IMR-90 (cell line): Measurements from ENCODE around the gene RORC. TPM values are rescaled to one million over a fixed set of nuclear protein-coding genes. Genes with fewer than 3 reads are reported as not detected.

Source experiments
- ATAC-seq: fragments of 200-7000 bp; cut with Tn5 transposase; 2 replicates; pipeline ENCODE4 v1.9.1; 2020; ENCODE audit warnings: low read depth, mild to moderate bottlenecking, moderate library complexity
- BruUV-seq: library from RNA; stranded (reverse); fragments of 400-500 nt; replicated peaks from 2 replicates; lab custom pipeline; 2021; lab: Mats Ljungman, UMichigan
- CTCF ChIA-PET: fragments of 300-600 bp; formaldehyde crosslinking; extraction: SDS; loops from one replicate; lab custom pipeline; 2021; ENCODE audit warnings: antibody characterized with exemption; lab: Yijun Ruan, JAX
- POLR2A ChIA-PET: fragments of 300-600 bp; sonication (Branson Sonifier 250); formaldehyde crosslinking; loops from one replicate; lab custom pipeline; 2022; ENCODE audit warnings: antibody characterized with exemption; ENCODE audit not compliant: unreplicated experiment; lab: Charles Lee
- DNase-seq: peaks from one replicate; pipeline ENCODE4 v3.0.0; 2013
- H2AFZ ChIP-seq: replicated peaks from 2 replicates; pipeline ENCODE3; 2013; ENCODE audit warnings: low read length, mild to moderate bottlenecking; ENCODE audit not compliant: poor library complexity
- H2AK5ac ChIP-seq: 2 replicates; pipeline ENCODE4 v1.6.1; 2013; ENCODE audit warnings: low read depth, low read length, inconsistent platforms
- H2AK9ac ChIP-seq: replicated peaks from 2 replicates; pipeline ENCODE3; 2013; ENCODE audit warnings: mild to moderate bottlenecking, low read depth, low read length, moderate library complexity; ENCODE audit not compliant: poor library complexity
- H2BK120ac ChIP-seq: 2 replicates; pipeline ENCODE4 v1.6.1; 2013; ENCODE audit warnings: low read depth, low read length, inconsistent platforms
- H2BK15ac ChIP-seq: 3 replicates; pipeline ENCODE4 v1.6.1; 2013; ENCODE audit warnings: low read depth, low read length, inconsistent platforms
- H2BK20ac ChIP-seq: 2 replicates; pipeline ENCODE4 v1.6.1; 2013; ENCODE audit warnings: low read depth, mild to moderate bottlenecking, inconsistent platforms, low read length, moderate library complexity
- H2BK5ac ChIP-seq: 2 replicates; pipeline ENCODE4 v1.6.1; 2013; ENCODE audit warnings: mild to moderate bottlenecking, low read depth, low read length, inconsistent platforms; ENCODE audit not compliant: poor library complexity, severe bottlenecking
- H3K14ac ChIP-seq: replicated peaks from 2 replicates; pipeline ENCODE4 v1.6.1; 2013; ENCODE audit warnings: low read depth, low read length, inconsistent platforms
- H3K18ac ChIP-seq: 2 replicates; pipeline ENCODE4 v1.6.1; 2013; ENCODE audit warnings: low read depth, low read length, control low read depth
- H3K23ac ChIP-seq: 2 replicates; pipeline ENCODE4 v1.6.1; 2013; ENCODE audit warnings: low read depth, low read length, inconsistent platforms
- H3K27ac ChIP-seq: 2 replicates; pipeline ENCODE4 v1.5.1; 2013; ENCODE audit warnings: mild to moderate bottlenecking, control low read depth, low read length; ENCODE audit not compliant: insufficient read depth
- H3K27me3 ChIP-seq: 2 replicates; pipeline ENCODE4 v1.6.1; 2013; ENCODE audit warnings: low read length; ENCODE audit not compliant: control insufficient read depth, insufficient read depth
- H3K36me3 ChIP-seq: 2 replicates; pipeline ENCODE4 v1.6.1; 2013; ENCODE audit warnings: low read length, mixed read lengths; ENCODE audit not compliant: control insufficient read depth, insufficient read depth
- H3K4ac ChIP-seq: 2 replicates; pipeline ENCODE4 v1.6.1; 2013; ENCODE audit warnings: low read depth, low read length, inconsistent platforms
- H3K4me1 ChIP-seq: 2 replicates; pipeline ENCODE4 v1.6.1; 2013; ENCODE audit warnings: low read length, mixed read lengths; ENCODE audit not compliant: control insufficient read depth, insufficient read depth
- H3K4me2 ChIP-seq: 2 replicates; pipeline ENCODE4 v1.6.1; 2013; ENCODE audit warnings: low read depth, mild to moderate bottlenecking, control low read depth, low read length, moderate library complexity
- H3K4me3 ChIP-seq: 2 replicates; pipeline ENCODE4 v1.5.1; 2013; ENCODE audit warnings: low read depth, mild to moderate bottlenecking, control low read depth, low read length, moderate library complexity; ENCODE audit not compliant: insufficient read depth
- H3K56ac ChIP-seq: 2 replicates; pipeline ENCODE4 v1.6.1; 2013; ENCODE audit warnings: low read length, inconsistent platforms; ENCODE audit not compliant: insufficient read depth; ENCODE audit errors: extremely low read depth
- H3K79me1 ChIP-seq, 2 experiments: 2 replicates each; pipeline ENCODE4 v1.6.1; 2013; ENCODE audit warnings: low read length in 2 of 2, inconsistent platforms in 1 of 2, low read depth in 1 of 2
- H3K9ac ChIP-seq: 2 replicates; pipeline ENCODE4 v1.6.1; 2013; ENCODE audit warnings: low read depth, low read length, control low read depth
- H3K9me1 ChIP-seq: 2 replicates; pipeline ENCODE4 v1.6.1; 2013; ENCODE audit warnings: low read length, inconsistent platforms; ENCODE audit not compliant: insufficient read depth
- H3K9me3 ChIP-seq: 2 replicates; pipeline ENCODE4 v1.6.1; 2013; ENCODE audit warnings: low read length; ENCODE audit not compliant: control insufficient read depth, insufficient read depth
- H4K20me1 ChIP-seq: 2 replicates; pipeline ENCODE4 v1.6.1; 2013; ENCODE audit warnings: low read length, inconsistent platforms; ENCODE audit not compliant: insufficient read depth
- H4K5ac ChIP-seq: 2 replicates; pipeline ENCODE4 v1.6.1; 2013; ENCODE audit warnings: mild to moderate bottlenecking, low read depth, low read length, control low read depth
- H4K8ac ChIP-seq, 2 experiments: 2 replicates each; pipeline ENCODE4 v1.6.1; 2013; ENCODE audit warnings: low read depth in 2 of 2, low read length in 2 of 2, control low read depth in 1 of 2, inconsistent platforms in 1 of 2
- H4K91ac ChIP-seq: 2 replicates; pipeline ENCODE4 v1.6.1; 2013; ENCODE audit warnings: low read depth, low read length, inconsistent platforms; ENCODE audit not compliant: insufficient read depth
- BHLHE40 ChIP-seq: fragments of 150-350 bp; IDR thresholded peaks from 2 replicates; pipeline ENCODE4 v1.6.1; 2016; ENCODE audit warnings: mild to moderate bottlenecking, low read depth, low read length
- CEBPB ChIP-seq: IDR thresholded peaks from 2 replicates; pipeline ENCODE4 v1.6.1; 2012; ENCODE audit warnings: low read depth, low read length, improper control_type of control experiment
- MAZ ChIP-seq: IDR thresholded peaks from 2 replicates; pipeline ENCODE4 v1.6.1; 2012; ENCODE audit warnings: low read depth, mild to moderate bottlenecking, low read length, improper control_type of control experiment, moderate library complexity, borderline replicate concordance
- NFE2L2 ChIP-seq: fragments of 150-350 bp; IDR thresholded peaks from 2 replicates; pipeline ENCODE4 v1.6.1; 2016; ENCODE audit warnings: low read depth, mild to moderate bottlenecking, low read length
- RFX5 ChIP-seq: IDR thresholded peaks from 2 replicates; pipeline ENCODE4 v1.8.0; 2012; ENCODE audit warnings: low read depth, mild to moderate bottlenecking, low read length, moderate library complexity
- WGBS, 2 experiments: methylation state at CpG; one replicate each; pipeline versions ENCODE4 v1.1.5 to v1.1.7; 2013; ENCODE audit warnings: missing lambda C conversion rate in 2 of 2; ENCODE audit not compliant: insufficient read length in 1 of 2; ENCODE audit errors: extremely low coverage in 2 of 2; 5-methylcytosine and 5-hydroxymethylcytosine counted together
- dilution Hi-C: fragments of 300-500 bp; cut with HindIII; formaldehyde crosslinking; loops from one replicate; pipeline ENCODE4 v1.14.3; 2018; ENCODE audit warnings: low sequenced_read_pairs; ENCODE audit not compliant: unreplicated experiment
- in situ Hi-C: fragments of 300-500 bp; cut with MboI; formaldehyde crosslinking; loops from 3 replicates; pipeline ENCODE4 v1.14.3; 2019; ENCODE audit warnings: low sequenced_read_pairs, inconsistent platforms, mixed read lengths
- intact Hi-C: fragments of 100-400 bp; cut with micrococcal nuclease; formaldehyde crosslinking; loops from 2 replicates; pipeline ENCODE4 v1.10.0; 2022
- polyA plus RNA-seq, 3 experiments: library from polyadenylated mRNA; depleted of rRNA; stranded (reverse); fragments of >200 nt; gene quantifications; 2 replicates each; pipeline ENCODE4 v1.2.3, GENCODE V29; 2012; ENCODE audit warnings: low replicate concordance in 1 of 3
- total RNA-seq: library from RNA; depleted of rRNA; stranded (reverse); fragments of >200 nt; gene quantifications from 2 replicates; pipeline ENCODE4 v1.2.3, GENCODE V29; 2012
- TF ChIP-seq, protein P1 (sequence below): fragments of 150-350 bp; IDR thresholded peaks from 2 replicates; pipeline ENCODE4 v1.6.1; 2016; ENCODE audit warnings: low read depth, mild to moderate bottlenecking, low read length, moderate library complexity, borderline replicate concordance

RORC gene
- total and polyA plus RNA-seq, 2 of the 4 experiments (the other 2 are of a cell fraction): not detected

DNA sequence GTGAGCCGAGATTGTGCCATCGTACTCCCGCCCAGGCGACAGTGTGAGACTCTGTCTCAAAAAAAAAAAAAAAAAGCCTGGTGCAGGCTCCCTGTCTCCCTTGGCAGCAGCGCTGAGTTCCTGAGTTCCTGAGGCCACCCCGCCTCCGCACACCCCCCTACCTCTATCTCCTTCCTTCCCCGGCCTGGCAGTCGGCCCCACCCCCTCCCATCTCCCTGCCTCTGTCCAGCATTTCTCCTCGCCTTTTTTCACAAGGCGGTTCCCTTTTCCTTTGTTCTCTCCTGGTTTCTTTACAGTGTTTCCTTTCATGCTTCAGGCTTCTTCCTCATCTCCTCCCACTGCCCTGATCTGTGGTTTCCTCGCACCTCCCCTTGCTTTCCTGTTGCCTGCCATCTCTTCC lies 2.7 kb downstream of the RORC start:
- H3K9ac ChIP-seq: no peak overlapping the region
- in situ Hi-C loops (no loop called here), intact Hi-C loops (no loop called here), dilution Hi-C loops (no loop called here)
- no peaks in the 10 kb centered on the region for H3K79me1 ChIP-seq
- ATAC-seq (peak; percentile 58), DNase-seq (peak; percentile 11)
- H3K4me2 ChIP-seq: no peak overlapping the region
- TF ChIP-seq, protein P1, sequence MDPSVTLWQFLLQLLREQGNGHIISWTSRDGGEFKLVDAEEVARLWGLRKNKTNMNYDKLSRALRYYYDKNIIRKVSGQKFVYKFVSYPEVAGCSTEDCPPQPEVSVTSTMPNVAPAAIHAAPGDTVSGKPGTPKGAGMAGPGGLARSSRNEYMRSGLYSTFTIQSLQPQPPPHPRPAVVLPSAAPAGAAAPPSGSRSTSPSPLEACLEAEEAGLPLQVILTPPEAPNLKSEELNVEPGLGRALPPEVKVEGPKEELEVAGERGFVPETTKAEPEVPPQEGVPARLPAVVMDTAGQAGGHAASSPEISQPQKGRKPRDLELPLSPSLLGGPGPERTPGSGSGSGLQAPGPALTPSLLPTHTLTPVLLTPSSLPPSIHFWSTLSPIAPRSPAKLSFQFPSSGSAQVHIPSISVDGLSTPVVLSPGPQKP: no peak
- TF ChIP-seq MAZ: no peak
- no peak for TF ChIP-seq NFE2L2
- TF ChIP-seq CEBPB: no peak
- TF ChIP-seq RFX5: no peak
- TF ChIP-seq BHLHE40: no peak
- no peak overlapping the region for H3K4me3 ChIP-seq
- H4K20me1 ChIP-seq: no peaks in the 10 kb centered on the region
- no peak overlapping the region for H2BK5ac ChIP-seq
- H3K14ac ChIP-seq: no peak overlapping the region
- H2AFZ ChIP-seq: no peak overlapping the region
- ChIA-PET CTCF (no interaction called here), POLR2A (no interaction called here)
- H3K23ac ChIP-seq: no peak overlapping the region
- H2BK15ac ChIP-seq: no peak overlapping the region
- no peak overlapping the region for H3K4ac ChIP-seq
- H2AK5ac ChIP-seq: no peak overlapping the region
- H4K8ac ChIP-seq: no peak overlapping the region
- H3K27ac ChIP-seq: no peak overlapping the region
- H3K56ac ChIP-seq: no peak overlapping the region
- no peaks in the 10 kb centered on the region for H3K9me3 ChIP-seq
- H2BK120ac ChIP-seq: no peak overlapping the region
- no peak overlapping the region for H4K5ac ChIP-seq
- BruUV-seq: no TSS peak
- no peaks in the 10 kb centered on the region for H3K36me3 ChIP-seq
- 4% methylated on average over 4 of the region's 12 CpGs; no CpG with 5 or more reads in 1 of the 2 experiments for WGBS, 2 experiments
- H3K18ac ChIP-seq: no peak overlapping the region
- no peaks in the 10 kb centered on the region for H3K4me1 ChIP-seq
- no peak overlapping the region for H2AK9ac ChIP-seq
- no peak overlapping the region for H4K91ac ChIP-seq
- H2BK20ac ChIP-seq: no peak overlapping the region
- no peaks in the 10 kb centered on the region for H3K9me1 ChIP-seq
- peaks cover 57% of the 10 kb centered on the region for H3K27me3 ChIP-seq
